OCI-LY7 (cell line): ENCODE data around the gene SLC44A4. TPM values are rescaled to one million over a fixed set of nuclear protein-coding genes. Genes with fewer than 3 reads are reported as not detected.
A peak's percentile ranks its signal among the peaks of the same experiment; 100 is the strongest.

Source experiments
- BruUV-seq: library from RNA; stranded (reverse); fragments of 400-500 nt; replicated peaks from 2 replicates; lab custom pipeline; 2021; lab: Mats Ljungman, UMichigan
- CTCF ChIA-PET: fragments of 300-600 bp; sonication (Branson Sonifier 250); formaldehyde crosslinking; loops from one replicate; lab custom pipeline; 2022; ENCODE audit warnings: antibody characterized with exemption; ENCODE audit not compliant: unreplicated experiment; lab: Charles Lee
- POLR2A ChIA-PET: fragments of 300-600 bp; sonication (Branson Sonifier 250); formaldehyde crosslinking; loops from one replicate; lab custom pipeline; 2022; ENCODE audit warnings: antibody characterized with exemption; lab: Charles Lee
- DNase-seq: peaks from one replicate; pipeline ENCODE4 v3.0.0-alpha.2; 2015; ENCODE audit warnings: low spot score
- H2AFZ ChIP-seq: fragments of 200-600 bp; sonication (generic), shearing (Covaris generic); 2 replicates; pipeline ENCODE4 v1.6.1; 2014; ENCODE audit warnings: mild to moderate bottlenecking, antibody characterized with exemption, low read length, moderate library complexity
- H3K27ac ChIP-seq: fragments of 200-600 bp; sonication (generic); 2 replicates; pipeline ENCODE4 v1.5.1; 2014; ENCODE audit warnings: mixed run types, low read depth, mild to moderate bottlenecking, moderate library complexity, low read length, inconsistent platforms; ENCODE audit not compliant: poor library complexity, severe bottlenecking
- H3K36me3 ChIP-seq: fragments of 200-600 bp; sonication (generic); 2 replicates; pipeline ENCODE4 v1.6.1; 2014; ENCODE audit warnings: mild to moderate bottlenecking, antibody characterized with exemption, low read length, moderate library complexity, mixed read lengths; ENCODE audit not compliant: insufficient read depth
- H3K4me1 ChIP-seq: fragments of 200-600 bp; sonication (generic); 2 replicates; pipeline ENCODE4 v1.5.1; 2014; ENCODE audit warnings: mild to moderate bottlenecking, low read length; ENCODE audit not compliant: insufficient read depth, poor library complexity, severe bottlenecking
- H3K4me2 ChIP-seq: fragments of 200-600 bp; sonication (generic); 2 replicates; pipeline ENCODE4 v1.6.1; 2014; ENCODE audit warnings: mild to moderate bottlenecking, low read length
- H3K4me3 ChIP-seq: fragments of 200-600 bp; sonication (generic); 2 replicates; pipeline ENCODE4 v1.5.1; 2014; ENCODE audit warnings: mild to moderate bottlenecking, low read depth, low read length; ENCODE audit not compliant: poor library complexity, severe bottlenecking
- H3K79me2 ChIP-seq: fragments of 200-600 bp; sonication (generic); 2 replicates; pipeline ENCODE4 v1.6.1; 2016; ENCODE audit warnings: low read depth, mild to moderate bottlenecking, low read length, moderate library complexity, mixed read lengths; ENCODE audit not compliant: insufficient read depth
- H3K9me2 ChIP-seq: fragments of 200-600 bp; sonication (generic); 2 replicates; pipeline ENCODE4 v1.6.1; 2016; ENCODE audit warnings: mild to moderate bottlenecking, low read length, mixed read lengths; ENCODE audit not compliant: insufficient read depth
- H3K9me3 ChIP-seq: fragments of 200-600 bp; sonication (generic); 2 replicates; pipeline ENCODE4 v1.6.1; 2014; ENCODE audit warnings: mild to moderate bottlenecking, mixed run types, low read length, mixed read lengths
- H4K20me1 ChIP-seq: fragments of 200-600 bp; sonication (generic); 2 replicates; pipeline ENCODE4 v1.6.1; 2014; ENCODE audit warnings: mild to moderate bottlenecking, antibody characterized with exemption, low read length, moderate library complexity, mixed read lengths; ENCODE audit not compliant: insufficient read depth
- EZH2phosphoT487 ChIP-seq: fragments of 200-600 bp; sonication (generic); IDR thresholded peaks from 2 replicates; pipeline ENCODE4 v1.6.1; 2018; ENCODE audit warnings: low read depth, borderline replicate concordance, mild to moderate bottlenecking, mixed run types, antibody characterized with exemption, low read length, moderate library complexity, mixed read lengths
- intact Hi-C: fragments of 100-400 bp; cut with micrococcal nuclease; formaldehyde crosslinking; loops from one replicate; pipeline ENCODE4 v1.10.0; 2022; ENCODE audit not compliant: unreplicated experiment
- total RNA-seq, 2 experiments: library from RNA; depleted of rRNA in 1 of 2; stranded (reverse); fragments of >200 nt in 1 of 2; shearing (Covaris generic) in 1 of 2; gene quantifications; 2 replicates each; pipeline ENCODE4 v1.2.3, GENCODE V29; 2014 to 2022
- TF ChIP-seq, protein P1 (sequence below): fragments of 200-600 bp; sonication (generic); conservative IDR thresholded peaks from 2 replicates; pipeline ENCODE4 v1.5.1; 2014; ENCODE audit warnings: mild to moderate bottlenecking, antibody characterized with exemption, low read length, moderate library complexity, mixed read lengths

Gene SLC44A4
- total RNA-seq, 2 experiments from 2014 or later: not detected

DNA sequence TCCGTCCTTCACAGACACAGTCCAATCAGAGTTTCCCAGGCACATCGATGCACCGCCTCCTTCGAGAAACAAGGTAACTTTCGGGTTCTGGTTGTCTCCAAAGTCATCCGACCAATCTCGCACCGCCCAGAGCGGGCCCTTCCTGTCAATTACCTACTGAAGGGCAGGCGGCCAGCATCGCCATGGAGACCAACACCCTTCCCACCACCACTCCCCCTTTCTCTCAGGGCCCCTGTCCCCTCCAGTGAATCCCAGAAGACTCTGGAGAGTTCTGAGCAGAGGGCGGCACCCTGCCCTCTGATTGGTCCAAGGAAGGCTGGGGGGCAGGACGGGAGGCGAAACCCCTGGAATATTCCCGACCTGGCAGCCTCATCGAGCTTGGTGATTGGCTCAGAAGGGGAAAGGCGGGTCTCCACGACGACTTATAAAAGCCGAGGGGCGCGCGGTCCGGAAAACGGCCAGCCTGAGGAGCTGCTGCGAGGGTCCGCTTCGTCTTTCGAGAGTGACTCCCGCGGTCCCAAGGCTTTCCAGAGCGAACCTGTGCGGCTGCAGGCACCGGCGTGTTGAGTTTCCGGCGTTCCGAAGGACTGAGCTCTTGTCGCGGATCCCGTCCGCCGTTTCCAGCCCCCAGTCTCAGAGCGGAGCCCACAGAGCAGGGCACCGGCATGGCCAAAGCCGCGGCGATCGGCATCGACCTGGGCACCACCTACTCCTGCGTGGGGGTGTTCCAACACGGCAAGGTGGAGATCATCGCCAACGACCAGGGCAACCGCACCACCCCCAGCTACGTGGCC, 51.3 kb downstream of the SLC44A4 start, which contains the start of gene HSPA1B:
Gene HSPA1B, plus strand, starts transcription at position 453 of the 794 bp plus-strand sequence. Its CDS starts 213 bp downstream, at position 666.
- Histone ChIP-seq H3K79me2 (peaks cover 28% of the 10 kb centered on the region), H3K36me3 (no peaks in the 10 kb centered on the region), H3K4me1 (peaks cover 49% of the 10 kb centered on the region), H2AFZ (peak within 1 kb of the TSS; percentile 59; the same call in 1 of the 2 replicates), H3K27ac (peak within 1 kb of the TSS; percentile 67), H3K4me3 (peak within 1 kb of the TSS; percentile 76), H3K4me2 (peak within 1 kb of the TSS; percentile 91), H4K20me1 (no peaks in the 10 kb centered on the region), H3K9me2 (no peaks in the 10 kb centered on the region), H3K9me3 (no peaks in the 10 kb centered on the region)
- intact Hi-C loops: loop anchor here (2.0 kb wide), 2 partner anchors 31 to 89 kb away; no protein-coding TSS in a partner anchor
- POLR2A ChIA-PET: interaction anchor here (0.6 to 2.2 kb wide), 12 partner anchors 11 to 240 kb away, joined by 3 to 14 read pairs (median 4); partner anchors contain the start of genes ABHD16A, CLIC1, GPANK1 and LSM2
- TF ChIP-seq, protein P1, sequence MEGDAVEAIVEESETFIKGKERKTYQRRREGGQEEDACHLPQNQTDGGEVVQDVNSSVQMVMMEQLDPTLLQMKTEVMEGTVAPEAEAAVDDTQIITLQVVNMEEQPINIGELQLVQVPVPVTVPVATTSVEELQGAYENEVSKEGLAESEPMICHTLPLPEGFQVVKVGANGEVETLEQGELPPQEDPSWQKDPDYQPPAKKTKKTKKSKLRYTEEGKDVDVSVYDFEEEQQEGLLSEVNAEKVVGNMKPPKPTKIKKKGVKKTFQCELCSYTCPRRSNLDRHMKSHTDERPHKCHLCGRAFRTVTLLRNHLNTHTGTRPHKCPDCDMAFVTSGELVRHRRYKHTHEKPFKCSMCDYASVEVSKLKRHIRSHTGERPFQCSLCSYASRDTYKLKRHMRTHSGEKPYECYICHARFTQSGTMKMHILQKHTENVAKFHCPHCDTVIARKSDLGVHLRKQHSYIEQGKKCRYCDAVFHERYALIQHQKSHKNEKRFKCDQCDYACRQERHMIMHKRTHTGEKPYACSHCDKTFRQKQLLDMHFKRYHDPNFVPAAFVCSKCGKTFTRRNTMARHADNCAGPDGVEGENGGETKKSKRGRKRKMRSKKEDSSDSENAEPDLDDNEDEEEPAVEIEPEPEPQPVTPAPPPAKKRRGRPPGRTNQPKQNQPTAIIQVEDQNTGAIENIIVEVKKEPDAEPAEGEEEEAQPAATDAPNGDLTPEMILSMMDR: no peak
- no peak for TF ChIP-seq EZH2phosphoT487
- BruUV-seq: no TSS peak
- DNase-seq: peak; percentile 94
- CTCF ChIA-PET: interaction anchor here (0.9 to 1.1 kb wide), 3 partner anchors 20 to 58 kb away, joined by 3 to 4 read pairs (median 3); no protein-coding TSS in a partner anchor

DNA sequence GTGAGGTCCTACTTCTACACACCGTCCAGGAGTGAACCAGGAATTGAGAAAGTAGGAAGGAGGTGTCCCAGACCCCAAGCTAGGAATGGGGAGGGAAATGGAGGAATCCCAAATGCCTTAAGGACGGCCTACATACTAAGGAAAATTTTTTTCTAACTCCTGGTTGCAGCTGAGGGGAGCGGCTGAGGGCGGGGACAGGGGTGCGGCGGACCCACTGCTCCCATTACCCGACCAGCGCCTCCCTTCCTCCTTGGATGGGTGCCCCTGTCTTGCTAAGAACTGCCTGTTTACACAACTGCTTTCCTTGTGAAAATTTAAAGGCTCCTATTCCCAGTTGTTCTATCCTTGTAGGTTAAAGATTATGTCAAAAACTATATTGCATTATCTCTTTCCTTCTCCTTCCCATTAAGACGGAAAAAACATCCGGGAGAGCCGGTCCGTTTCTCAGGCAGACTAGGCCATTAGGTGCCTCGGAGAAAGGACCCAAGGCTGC, 52.0 kb downstream of the SLC44A4 start:
- Histone ChIP-seq H3K4me3 (peak overlapping the region; percentile 76), H3K36me3 (no peaks in the 10 kb centered on the region), H2AFZ (peak overlapping the region; percentile 59; the same call in 1 of the 2 replicates), H4K20me1 (no peaks in the 10 kb centered on the region), H3K9me3 (no peaks in the 10 kb centered on the region), H3K79me2 (peaks cover 24% of the 10 kb centered on the region), H3K4me2 (peak overlapping the region; percentile 91), H3K9me2 (no peaks in the 10 kb centered on the region), H3K4me1 (peaks cover 47% of the 10 kb centered on the region), H3K27ac (peak overlapping the region; percentile 67)
- BruUV-seq: TSS peak; percentile 97
- CTCF ChIA-PET: interaction anchor here (0.9 to 1.1 kb wide), 3 partner anchors 20 to 57 kb away, joined by 3 to 4 read pairs (median 3); no protein-coding TSS in a partner anchor
- TF ChIP-seq EZH2phosphoT487: no peak
- TF ChIP-seq, protein P1: no peak; the same call in 1 of the 2 replicates
- no peak for DNase-seq
- intact Hi-C loops: loop anchor here (2.0 kb wide), 2 partner anchors 30 to 88 kb away; no protein-coding TSS in a partner anchor
- POLR2A ChIA-PET: interaction anchor here (0.6 to 2.2 kb wide), 13 partner anchors 12 to 240 kb away, joined by 3 to 14 read pairs (median 4); partner anchors contain the start of genes ABHD16A, CLIC1, GPANK1 and LSM2
